ENCODE results near the gene SCLY.

DNA sequence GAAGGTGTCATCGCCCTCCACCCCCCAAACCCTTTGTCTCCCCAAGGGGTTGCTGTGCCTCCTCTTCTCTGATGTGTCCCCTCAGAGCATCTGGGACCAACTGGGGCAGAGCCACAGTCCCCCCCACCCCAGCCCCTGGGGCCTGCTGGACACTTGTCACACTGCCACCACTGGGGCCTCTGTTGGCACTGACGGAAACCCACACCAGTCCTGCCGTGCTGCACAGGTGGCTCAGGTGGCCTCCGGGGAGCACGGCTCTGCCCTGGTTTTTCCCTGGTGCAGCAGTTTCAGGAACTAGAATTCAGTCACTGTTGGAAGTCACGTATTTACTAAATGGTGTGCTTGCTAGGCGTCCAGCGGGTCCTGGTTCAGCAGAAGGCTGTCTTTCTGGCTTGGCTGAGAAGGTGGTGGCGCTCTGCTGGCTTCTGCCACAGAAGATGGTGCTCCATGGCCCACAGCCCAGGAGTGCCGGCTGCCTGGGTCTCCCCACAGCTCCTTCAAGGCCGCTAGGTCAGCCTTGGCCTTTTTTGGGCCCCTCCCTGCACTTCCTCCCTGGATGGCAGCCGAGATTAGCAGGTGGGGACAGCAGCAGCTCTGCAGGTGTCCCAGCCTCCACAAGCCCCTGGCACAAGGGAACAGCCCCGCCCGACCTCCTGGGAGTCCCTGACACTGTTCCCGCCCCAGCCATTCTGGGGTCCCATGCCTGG is 59.1 kb downstream of the SCLY start:
- TF ChIP-seq, protein P1, sequence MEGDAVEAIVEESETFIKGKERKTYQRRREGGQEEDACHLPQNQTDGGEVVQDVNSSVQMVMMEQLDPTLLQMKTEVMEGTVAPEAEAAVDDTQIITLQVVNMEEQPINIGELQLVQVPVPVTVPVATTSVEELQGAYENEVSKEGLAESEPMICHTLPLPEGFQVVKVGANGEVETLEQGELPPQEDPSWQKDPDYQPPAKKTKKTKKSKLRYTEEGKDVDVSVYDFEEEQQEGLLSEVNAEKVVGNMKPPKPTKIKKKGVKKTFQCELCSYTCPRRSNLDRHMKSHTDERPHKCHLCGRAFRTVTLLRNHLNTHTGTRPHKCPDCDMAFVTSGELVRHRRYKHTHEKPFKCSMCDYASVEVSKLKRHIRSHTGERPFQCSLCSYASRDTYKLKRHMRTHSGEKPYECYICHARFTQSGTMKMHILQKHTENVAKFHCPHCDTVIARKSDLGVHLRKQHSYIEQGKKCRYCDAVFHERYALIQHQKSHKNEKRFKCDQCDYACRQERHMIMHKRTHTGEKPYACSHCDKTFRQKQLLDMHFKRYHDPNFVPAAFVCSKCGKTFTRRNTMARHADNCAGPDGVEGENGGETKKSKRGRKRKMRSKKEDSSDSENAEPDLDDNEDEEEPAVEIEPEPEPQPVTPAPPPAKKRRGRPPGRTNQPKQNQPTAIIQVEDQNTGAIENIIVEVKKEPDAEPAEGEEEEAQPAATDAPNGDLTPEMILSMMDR (IDR thresholded peaks at IDR 0.05): no peak
- TF ChIP-seq EP300 (IDR thresholded peaks at IDR 0.05) (no peak), POLR2A (IDR thresholded peaks at IDR 0.05; ENCODE audit: low read depth) (no peak), POLR2AphosphoS5 (IDR thresholded peaks at IDR 0.05) (no peak)

Measured in esophagus muscularis mucosa (tissue), 4 donors.